Esophagus muscularis mucosa (tissue), 4 donors: ENCODE data around the gene ABCA9.

Experiments
- EP300 ChIP-seq: sonication (generic); formaldehyde crosslinking; IDR thresholded peaks from one replicate; pipeline ENCODE4 v1.6.1; 2017; ENCODE audit warnings: antibody characterized with exemption
- POLR2A ChIP-seq: fragments of 450-650 bp; IDR thresholded peaks from one replicate; pipeline ENCODE4 v1.6.1; 2017; ENCODE audit warnings: antibody characterized with exemption, moderate library complexity, mild to moderate bottlenecking, low read depth
- POLR2AphosphoS5 ChIP-seq, 2 donors: sonication (generic); formaldehyde crosslinking; IDR thresholded peaks; one replicate each; pipeline ENCODE4 v1.6.1; 2017; ENCODE audit warnings: antibody characterized with exemption in 2 of 2
- TF ChIP-seq, protein P1 (sequence below), 3 experiments: fragments of 200-600 bp in 2 of 3; fragments of 450-650 bp in 1 of 3; sonication (generic) in 2 of 3; IDR thresholded peaks; one replicate each; pipeline ENCODE4 v1.5.1; 2017 to 2019; ENCODE audit warnings: antibody characterized with exemption in 3 of 3, mild to moderate bottlenecking in 2 of 3, moderate library complexity in 1 of 3

DNA sequence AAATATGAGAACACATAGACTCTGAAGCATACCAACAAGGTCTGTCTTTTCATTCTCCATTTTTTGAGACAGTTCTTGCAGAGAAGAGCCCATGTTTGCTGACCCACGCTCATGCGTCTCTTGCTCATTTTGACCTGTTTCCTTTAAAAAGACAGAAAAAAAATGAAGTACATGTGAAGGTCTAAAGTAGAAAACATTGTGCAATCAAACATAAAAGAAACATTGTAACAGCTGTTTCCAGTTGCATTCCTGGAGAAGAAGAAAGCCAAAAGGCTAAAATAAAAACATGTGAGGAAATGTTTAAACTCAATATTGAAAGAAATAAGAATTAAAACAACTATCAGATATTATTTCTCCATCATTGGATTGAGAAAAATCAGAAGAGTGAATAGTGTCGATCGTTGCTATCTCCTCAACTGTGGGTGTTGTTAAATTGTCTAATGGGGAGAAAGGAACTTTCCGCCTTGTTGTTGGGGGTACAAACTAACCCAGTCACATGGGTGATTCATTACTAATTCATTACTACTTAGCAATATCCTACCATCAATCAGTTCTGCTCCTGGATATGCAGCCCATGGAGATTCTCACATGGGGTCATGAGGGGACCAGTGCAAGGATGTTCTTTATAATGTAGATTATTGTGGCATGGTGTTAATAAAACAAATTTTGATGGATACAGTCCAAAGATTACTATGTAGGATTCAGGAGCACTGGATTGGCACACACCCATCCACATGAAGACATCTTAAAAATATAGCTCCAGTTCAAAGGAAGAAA lies 9.5 kb downstream of the ABCA9 start:
- TF ChIP-seq, protein P1, sequence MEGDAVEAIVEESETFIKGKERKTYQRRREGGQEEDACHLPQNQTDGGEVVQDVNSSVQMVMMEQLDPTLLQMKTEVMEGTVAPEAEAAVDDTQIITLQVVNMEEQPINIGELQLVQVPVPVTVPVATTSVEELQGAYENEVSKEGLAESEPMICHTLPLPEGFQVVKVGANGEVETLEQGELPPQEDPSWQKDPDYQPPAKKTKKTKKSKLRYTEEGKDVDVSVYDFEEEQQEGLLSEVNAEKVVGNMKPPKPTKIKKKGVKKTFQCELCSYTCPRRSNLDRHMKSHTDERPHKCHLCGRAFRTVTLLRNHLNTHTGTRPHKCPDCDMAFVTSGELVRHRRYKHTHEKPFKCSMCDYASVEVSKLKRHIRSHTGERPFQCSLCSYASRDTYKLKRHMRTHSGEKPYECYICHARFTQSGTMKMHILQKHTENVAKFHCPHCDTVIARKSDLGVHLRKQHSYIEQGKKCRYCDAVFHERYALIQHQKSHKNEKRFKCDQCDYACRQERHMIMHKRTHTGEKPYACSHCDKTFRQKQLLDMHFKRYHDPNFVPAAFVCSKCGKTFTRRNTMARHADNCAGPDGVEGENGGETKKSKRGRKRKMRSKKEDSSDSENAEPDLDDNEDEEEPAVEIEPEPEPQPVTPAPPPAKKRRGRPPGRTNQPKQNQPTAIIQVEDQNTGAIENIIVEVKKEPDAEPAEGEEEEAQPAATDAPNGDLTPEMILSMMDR (IDR thresholded peaks at IDR 0.05), result no peak
- TF ChIP-seq POLR2A (no peak), EP300 (no peak), POLR2AphosphoS5 (IDR thresholded peaks at IDR 0.05) (no peak)
